HL-60 (cell line): Measurements from ENCODE around the gene FUT8.

Source experiments
- POLR2AphosphoS5 ChIP-seq: IDR thresholded peaks from 2 replicates; pipeline ENCODE4 v1.6.1; 2012; ENCODE audit warnings: low read depth
- TF ChIP-seq, protein P1 (sequence below): IDR thresholded peaks from one replicate; pipeline ENCODE4 v1.5.1; 2011; ENCODE audit warnings: low read length, control low read depth, inconsistent platforms; ENCODE audit not compliant: insufficient read depth

GRCh38 chr14:65369560-65369959 is 43.0 kb upstream of the FUT8 start:
- TF ChIP-seq, protein P1, sequence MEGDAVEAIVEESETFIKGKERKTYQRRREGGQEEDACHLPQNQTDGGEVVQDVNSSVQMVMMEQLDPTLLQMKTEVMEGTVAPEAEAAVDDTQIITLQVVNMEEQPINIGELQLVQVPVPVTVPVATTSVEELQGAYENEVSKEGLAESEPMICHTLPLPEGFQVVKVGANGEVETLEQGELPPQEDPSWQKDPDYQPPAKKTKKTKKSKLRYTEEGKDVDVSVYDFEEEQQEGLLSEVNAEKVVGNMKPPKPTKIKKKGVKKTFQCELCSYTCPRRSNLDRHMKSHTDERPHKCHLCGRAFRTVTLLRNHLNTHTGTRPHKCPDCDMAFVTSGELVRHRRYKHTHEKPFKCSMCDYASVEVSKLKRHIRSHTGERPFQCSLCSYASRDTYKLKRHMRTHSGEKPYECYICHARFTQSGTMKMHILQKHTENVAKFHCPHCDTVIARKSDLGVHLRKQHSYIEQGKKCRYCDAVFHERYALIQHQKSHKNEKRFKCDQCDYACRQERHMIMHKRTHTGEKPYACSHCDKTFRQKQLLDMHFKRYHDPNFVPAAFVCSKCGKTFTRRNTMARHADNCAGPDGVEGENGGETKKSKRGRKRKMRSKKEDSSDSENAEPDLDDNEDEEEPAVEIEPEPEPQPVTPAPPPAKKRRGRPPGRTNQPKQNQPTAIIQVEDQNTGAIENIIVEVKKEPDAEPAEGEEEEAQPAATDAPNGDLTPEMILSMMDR, result no peak
- no peak for TF ChIP-seq POLR2AphosphoS5
